ENCODE data around the gene NOS1. TPM values are rescaled to one million over a fixed set of nuclear protein-coding genes. Genes with fewer than 3 reads are reported as not detected.
"Not testable (repeated sequence)": the region's sequence is repeated elsewhere in the genome, so short reads cannot be mapped to it uniquely, and the experiment has no call there.

NOS1 gene
- total RNA-seq = 0.15 TPM
- long read RNA-seq = 0 reads

DNA sequence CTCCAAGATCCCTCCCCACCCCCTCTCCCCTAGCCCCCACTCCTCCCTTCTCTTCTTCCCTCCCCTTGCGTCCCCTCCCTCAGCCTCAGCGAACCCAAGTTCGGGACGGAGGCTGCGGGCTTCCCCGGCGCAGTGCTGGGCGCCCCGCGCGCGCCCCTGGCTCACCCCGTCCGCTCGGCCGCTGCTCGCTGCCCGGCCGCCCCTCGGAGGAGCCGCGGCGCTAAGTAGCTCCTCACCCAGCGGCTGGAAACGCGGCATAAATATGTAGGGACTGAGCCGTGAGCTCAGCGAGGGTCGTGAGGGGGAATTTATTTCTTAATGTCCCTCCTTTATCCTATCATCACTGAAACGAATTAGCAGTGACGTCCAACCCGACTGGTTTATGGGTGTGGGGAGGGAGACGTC, at the start of gene NOS1:
Gene NOS1, minus strand, starts transcription at position 280 of the 405 bp plus-strand sequence. CDS start 30,557 bp downstream, outside the sequence.
- no peak for DNase-seq
- ATAC-seq = no peak
- intact Hi-C loops (cut with micrococcal nuclease) = no loop called here

DNA sequence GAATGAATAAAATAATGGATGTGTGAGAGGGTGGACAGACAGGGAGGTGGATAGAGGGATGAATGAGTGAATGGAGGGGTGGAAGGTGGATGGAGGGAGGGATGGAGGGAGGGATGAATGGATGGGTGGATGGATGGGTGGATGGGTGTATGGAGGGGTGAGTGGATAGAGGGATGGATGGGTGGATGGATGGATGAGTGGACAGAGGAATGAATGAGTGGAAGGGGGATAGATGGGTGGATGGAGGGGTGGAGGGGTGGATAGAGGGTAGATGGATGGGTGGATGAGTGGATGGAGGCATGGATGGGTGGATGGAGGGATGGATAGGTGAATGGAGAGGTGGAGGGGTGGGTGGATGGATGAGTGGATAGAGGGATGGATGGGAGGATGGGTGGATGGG, 47.9 kb upstream of the NOS1 start:
- no peak for ATAC-seq
- intact Hi-C loops (cut with micrococcal nuclease) = no loop called here
- DNase-seq = no peak

DNA sequence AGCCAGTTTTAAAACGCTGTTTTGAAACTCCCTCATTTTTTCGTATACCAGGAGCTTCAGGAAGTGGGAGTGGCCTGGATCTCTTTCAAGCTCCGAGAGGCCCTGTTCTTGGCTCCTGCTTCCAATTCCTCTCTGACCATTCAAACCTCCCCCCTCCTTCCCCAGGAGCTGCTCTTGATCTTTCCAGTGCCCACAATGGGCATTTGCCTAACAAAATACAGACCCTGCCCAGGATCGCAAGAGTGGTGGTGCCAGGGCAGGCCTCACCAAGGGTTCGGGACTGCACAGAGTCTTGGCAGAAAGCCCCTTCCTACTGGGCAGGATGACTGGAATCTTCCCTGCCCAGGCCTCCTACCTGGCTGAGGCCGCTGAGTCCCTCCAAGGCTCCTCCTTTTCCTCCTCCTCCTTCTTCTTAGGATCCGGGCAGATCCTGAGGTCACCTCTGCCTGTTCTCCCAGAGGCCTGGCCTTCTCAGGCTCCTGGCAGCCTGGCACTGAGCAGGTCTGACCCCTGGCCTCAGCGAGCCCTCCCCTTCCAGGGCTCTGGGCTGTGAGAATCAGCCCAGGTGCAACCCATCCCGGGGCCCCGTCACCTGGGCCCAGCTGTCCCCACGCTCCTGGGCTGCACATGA, 46.9 kb upstream of the NOS1 start:
- ATAC-seq (peak; percentile 71), DNase-seq (no peak)
- intact Hi-C loops (cut with micrococcal nuclease) = no loop called here

DNA sequence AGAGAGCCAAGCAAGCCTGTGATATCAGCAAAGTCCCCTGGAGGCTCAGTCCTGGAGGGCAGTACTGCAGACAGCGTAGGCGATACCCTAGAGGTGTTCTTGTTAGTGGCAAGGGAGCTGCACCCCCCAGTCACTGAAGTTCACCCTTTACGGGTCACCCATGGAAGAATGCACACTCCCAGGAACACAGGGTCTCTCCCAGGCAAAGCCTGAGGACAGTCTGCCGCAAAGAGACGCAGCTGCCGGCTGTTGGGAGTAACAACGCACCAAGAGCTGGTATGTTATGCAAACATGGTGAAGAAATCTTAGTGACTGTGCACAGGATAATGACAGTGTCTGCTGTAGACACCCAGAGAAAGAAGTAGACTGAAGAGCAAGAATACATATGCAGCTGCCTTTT, 43.5 kb upstream of the NOS1 start:
- DNase-seq (no peak), ATAC-seq (no peak)
- intact Hi-C loops (cut with micrococcal nuclease) = no loop called here

DNA sequence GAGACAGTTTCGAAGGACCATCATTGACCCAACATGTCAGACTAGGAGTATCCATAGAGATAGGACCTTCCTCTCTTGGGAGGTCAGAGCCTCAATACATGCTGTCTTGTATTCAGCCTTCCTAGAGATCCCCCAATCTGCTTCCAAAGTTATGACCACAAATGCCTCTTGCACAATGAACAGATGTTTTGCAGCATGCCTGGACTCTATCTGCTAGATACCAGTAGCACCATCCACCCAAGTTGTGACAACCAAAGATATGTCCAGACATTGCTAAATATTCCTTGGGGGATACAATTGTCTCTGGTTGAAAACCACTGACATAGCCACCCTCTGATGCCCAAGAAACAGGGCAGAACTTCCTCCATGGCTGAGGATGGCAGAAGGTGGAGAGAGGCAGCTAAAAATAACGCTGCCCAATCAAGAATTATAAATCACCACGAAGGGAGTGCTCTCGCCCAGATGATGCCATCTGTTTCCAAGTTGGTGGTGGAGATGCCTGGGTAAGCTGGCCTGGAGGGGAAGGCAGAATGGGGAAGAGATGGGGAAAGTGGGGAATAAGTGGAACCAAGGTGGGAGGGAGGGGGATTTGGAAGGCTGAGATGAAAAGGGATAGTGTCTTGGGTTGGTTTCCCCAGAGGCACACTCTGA, 42.9 kb upstream of the NOS1 start:
- no peak for ATAC-seq
- DNase-seq = no peak
- intact Hi-C loops (cut with micrococcal nuclease) = no loop called here

GRCh38 chr12:117403586-117404139, 42.2 kb upstream of the NOS1 start:
- intact Hi-C loops (cut with micrococcal nuclease) = no loop called here
- ATAC-seq (no peak), DNase-seq (no peak)

DNA sequence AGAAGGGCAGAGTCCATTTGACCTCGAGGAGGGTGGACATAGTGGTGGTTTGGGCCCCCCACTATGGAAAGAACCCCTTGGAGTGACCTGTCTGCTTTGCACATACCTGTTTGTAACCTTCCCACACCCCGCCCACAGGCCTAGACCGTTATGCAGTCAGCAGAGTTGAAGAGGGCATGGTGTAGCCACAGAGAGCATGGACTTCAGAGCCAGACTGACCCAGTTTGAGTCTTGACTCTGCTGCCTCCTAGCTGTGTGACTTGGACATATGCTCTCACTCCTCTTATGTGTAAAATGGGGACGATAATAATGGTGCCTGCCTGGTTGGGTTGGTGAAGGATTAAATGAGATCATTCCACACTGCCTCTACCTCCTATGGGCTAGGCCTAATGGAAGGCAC, 40.9 kb upstream of the NOS1 start:
- no peak for ATAC-seq
- intact Hi-C loops (cut with micrococcal nuclease) = no loop called here
- DNase-seq = no peak

DNA sequence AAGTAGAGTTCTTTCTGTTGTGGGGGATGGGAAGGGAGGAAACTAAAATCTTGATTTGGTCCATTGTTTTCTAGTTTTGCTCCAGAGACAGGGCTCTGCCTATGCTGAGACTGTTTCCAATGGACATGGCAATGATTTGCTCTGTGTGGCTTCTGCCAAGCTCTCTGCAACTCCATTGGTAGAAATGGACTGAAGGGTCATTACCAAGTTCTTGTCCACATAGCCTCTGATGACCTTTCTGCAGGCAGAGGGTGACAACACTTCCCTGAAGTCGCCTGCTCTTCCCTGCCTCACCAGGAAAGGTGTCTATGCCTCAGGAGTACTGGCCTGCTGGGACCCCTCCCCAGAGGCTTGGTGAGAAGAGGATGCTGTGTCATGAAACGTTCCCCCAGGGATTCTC, 39.5 kb upstream of the NOS1 start:
- intact Hi-C loops (cut with micrococcal nuclease) = no loop called here
- no peak for DNase-seq
- no peak for ATAC-seq

DNA sequence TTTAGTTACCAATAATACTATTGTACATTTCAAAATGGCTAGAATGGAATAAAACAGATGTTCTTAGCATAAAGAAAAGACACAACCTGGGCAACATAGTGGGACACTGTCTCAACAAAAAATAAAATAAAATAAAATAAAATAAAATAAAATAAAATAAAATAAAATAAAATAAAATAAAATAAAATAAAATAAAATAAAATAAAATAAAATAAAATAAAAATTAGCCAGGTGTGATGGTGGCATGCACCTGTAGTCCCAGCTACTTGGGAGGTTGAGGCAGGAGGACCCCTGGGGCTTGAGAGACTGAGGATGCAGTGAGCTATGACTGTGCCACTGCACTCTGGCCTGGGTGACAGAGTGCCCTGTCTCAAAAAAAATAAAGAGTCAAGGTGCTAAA, 37.1 kb upstream of the NOS1 start:
- ATAC-seq; intact Hi-C loops (cut with micrococcal nuclease); DNase-seq: not testable (repeated sequence)

- no peak for DNase-seq
- ATAC-seq = no peak
- intact Hi-C loops (cut with micrococcal nuclease) = no loop called here
Measured at GRCh38 chr12:117395766-117396165, 34.3 kb upstream of the NOS1 start.

GRCh38 chr12:117394491-117394890, 33.1 kb upstream of the NOS1 start:
- no peak for DNase-seq
- intact Hi-C loops (cut with micrococcal nuclease) = no loop called here
- no peak for ATAC-seq

GRCh38 chr12:117393656-117394055, 32.2 kb upstream of the NOS1 start:
- no peak for ATAC-seq
- DNase-seq = no peak
- intact Hi-C loops (cut with micrococcal nuclease) = no loop called here

DNA sequence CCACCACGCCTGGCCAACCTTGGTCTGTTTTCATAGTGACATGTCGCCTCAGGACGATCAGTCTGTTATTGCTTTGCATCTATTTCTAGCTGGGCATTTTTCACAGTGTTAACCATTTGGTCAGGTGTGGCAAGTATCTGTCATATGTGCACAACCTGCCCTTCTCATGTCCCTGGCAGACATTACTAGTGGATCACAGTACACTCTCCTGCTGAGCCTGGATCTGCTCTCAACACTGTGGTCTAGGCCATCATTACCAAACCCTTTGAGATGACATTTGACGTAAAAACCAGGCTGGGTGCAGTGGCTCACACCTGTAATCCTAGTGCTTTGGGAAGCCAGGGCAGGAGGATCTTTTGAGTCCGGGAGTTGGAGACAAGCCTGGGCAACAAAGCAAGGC, 29.4 kb upstream of the NOS1 start:
- intact Hi-C loops (cut with micrococcal nuclease) = no loop called here
- ATAC-seq = no peak

GRCh38 chr12:117388951-117389446, 27.6 kb upstream of the NOS1 start:
- DNase-seq = no peak
- no peak for ATAC-seq
- intact Hi-C loops (cut with micrococcal nuclease) = no loop called here

More for the DNA sequence above, 29.4 kb upstream of the NOS1 start:
- no peak for DNase-seq

- intact Hi-C loops (cut with micrococcal nuclease) = no loop called here
- ATAC-seq = no peak
- no peak for DNase-seq
Measured at GRCh38 chr12:117387832-117388231, 26.4 kb upstream of the NOS1 start.

- DNase-seq (no peak), ATAC-seq (no peak)
- intact Hi-C loops (cut with micrococcal nuclease) = no loop called here
Measured at GRCh38 chr12:117384735-117385134, 23.3 kb upstream of the NOS1 start.

DNA sequence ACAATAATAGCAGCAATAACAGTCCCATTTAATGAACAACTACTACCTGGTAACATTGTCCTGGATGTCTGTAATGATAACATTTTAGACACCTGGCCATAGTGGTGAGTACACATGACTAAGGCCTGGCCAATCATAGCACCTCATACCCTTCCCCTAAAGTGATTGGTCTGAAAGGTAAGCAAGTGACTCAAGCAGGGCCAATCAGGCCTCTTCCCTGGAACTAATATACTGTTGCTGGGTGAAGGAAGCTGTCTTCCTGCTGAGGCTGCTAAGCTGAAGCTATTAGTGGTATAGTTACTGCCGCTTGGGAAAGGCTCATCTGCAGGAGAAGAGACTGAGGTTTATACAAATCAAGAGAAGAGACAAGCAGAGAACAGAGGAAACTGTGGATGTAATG, 18.7 kb upstream of the NOS1 start:
- ATAC-seq = no peak
- intact Hi-C loops (cut with micrococcal nuclease) = no loop called here
- no peak for DNase-seq

GRCh38 chr12:117377758-117378157, 16.3 kb upstream of the NOS1 start:
- DNase-seq = no peak
- ATAC-seq = no peak
- intact Hi-C loops (cut with micrococcal nuclease) = no loop called here

DNA sequence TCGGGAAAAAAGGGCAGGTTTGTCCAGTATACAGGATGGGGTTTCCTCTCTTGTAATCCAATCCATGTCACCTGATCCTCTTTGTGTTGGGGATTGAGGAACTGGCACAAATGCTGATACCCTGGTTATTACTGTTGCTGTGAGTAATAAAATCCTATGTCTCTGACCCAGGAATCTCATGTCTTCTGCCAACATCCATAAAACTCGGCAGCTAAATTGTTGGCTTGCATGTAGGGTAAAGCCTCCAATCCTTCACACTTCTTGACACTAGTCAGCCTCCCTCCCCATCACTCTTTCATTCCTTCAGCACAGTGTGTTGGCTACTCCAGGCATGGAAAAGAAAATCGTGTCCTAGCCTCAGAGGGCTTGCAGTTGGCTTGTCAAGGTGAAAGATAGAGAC, 9.2 kb upstream of the NOS1 start:
- DNase-seq (no peak), ATAC-seq (no peak)
- intact Hi-C loops (cut with micrococcal nuclease) = no loop called here

DNA sequence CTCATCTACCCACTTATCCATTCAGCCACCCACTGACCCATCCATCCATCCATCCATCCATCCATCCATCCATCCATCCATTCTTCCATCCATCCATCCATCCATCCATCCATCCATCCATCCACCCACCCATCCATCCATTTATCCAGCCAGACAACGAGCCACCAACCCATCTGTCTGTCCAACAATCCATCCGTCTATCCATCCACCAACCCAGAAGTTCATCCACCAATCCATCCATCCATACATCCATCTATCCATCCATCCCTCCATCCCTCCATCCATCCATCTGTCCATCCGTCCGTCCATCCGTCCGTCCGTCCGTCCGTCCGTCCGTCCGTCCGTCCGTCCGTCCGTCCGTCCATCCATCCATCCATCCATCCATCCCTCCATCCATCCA, 8.6 kb upstream of the NOS1 start:
- ATAC-seq = not testable (repeated sequence)
- intact Hi-C loops (cut with micrococcal nuclease) = loop anchor here (5.0 kb wide), 3 partner anchors 133 to 467 kb away; no protein-coding TSS in a partner anchor

More for the DNA sequence above, 8.6 kb upstream of the NOS1 start:
- DNase-seq = not testable (repeated sequence)
